Subcutaneous abdominal adipose tissue (tissue), 5 donors: ENCODE measurements around the gene BRICD5.
A peak's percentile ranks its signal among the peaks of the same experiment; 100 is the strongest.

Source experiments
- H3K27ac ChIP-seq: one replicate; pipeline ENCODE4 v1.7.0; 2013; ENCODE audit warnings: low read depth, mild to moderate bottlenecking, inconsistent platforms, low read length, moderate library complexity
- H3K27me3 ChIP-seq, 5 donors: one replicate each; pipeline ENCODE4 v1.7.0; 2013; ENCODE audit warnings: low read length in 5 of 5, inconsistent platforms in 1 of 5; ENCODE audit not compliant: control insufficient read depth in 5 of 5, insufficient read depth in 4 of 5
- H3K36me3 ChIP-seq, 5 donors: one replicate each; pipeline ENCODE4 v1.7.0; 2013; ENCODE audit warnings: low read length in 5 of 5; ENCODE audit not compliant: control insufficient read depth in 5 of 5, insufficient read depth in 5 of 5
- H3K4me1 ChIP-seq, 5 donors: one replicate each; pipeline ENCODE4 v1.7.0; 2013; ENCODE audit warnings: low read length in 5 of 5, mild to moderate bottlenecking in 3 of 5, moderate library complexity in 1 of 5; ENCODE audit not compliant: control insufficient read depth in 5 of 5, insufficient read depth in 5 of 5
- H3K4me3 ChIP-seq, 5 donors: one replicate each; pipeline ENCODE4 v1.7.0; 2013; ENCODE audit warnings: low read length in 5 of 5, low read depth in 1 of 5
- H3K9ac ChIP-seq, 5 donors: one replicate each; pipeline ENCODE4 v1.7.0; 2013; ENCODE audit warnings: low read length in 5 of 5, mild to moderate bottlenecking in 4 of 5, moderate library complexity in 3 of 5
- H3K9me3 ChIP-seq, 5 donors: one replicate each; pipeline ENCODE4 v1.7.0; 2013; ENCODE audit warnings: low read length in 5 of 5; ENCODE audit not compliant: control insufficient read depth in 5 of 5
- donor health status: healthy.
- donor health status: healthy.
- donor health status: healthy.
- donor health status: healthy.
- donor health status: healthy.

The BRICD5 gene

DNA sequence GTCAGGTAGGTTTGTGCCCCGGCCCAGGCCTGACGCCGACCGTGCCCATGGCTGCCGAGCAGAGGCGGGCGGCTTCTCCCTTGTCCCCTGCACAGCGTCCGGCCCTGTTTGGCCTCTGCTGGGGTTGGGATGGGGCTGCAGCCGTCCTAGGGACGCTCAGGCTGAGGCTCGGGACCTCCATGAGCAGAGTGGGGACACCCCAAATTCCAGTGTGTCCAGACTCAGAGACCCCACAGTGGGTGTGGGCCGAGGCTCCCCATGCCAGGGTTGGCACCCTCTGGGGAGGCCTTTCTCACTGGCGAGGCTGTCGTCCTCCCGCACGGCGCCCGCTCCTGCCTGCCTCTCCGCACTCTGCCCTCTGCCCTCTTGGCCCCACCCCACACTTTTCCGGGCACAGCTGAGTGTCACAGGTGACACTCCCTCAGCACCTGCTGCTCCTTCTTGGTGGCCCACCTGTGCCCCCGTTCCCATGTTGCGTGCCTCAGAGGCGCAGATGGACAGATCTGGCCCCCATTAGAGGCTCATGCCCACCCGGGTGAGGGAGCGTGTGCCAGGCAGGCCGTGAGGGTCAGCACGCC is 39.0 kb downstream of the BRICD5 start:
- Histone ChIP-seq H3K36me3 (peaks cover 0 to 85% (median 66%) of the 10 kb centered on the region in 5 donors), H3K9ac (no peak overlapping the region), H3K4me3 (no peak overlapping the region), H3K4me1 (peaks cover 0 to 20% (median 10%) of the 10 kb centered on the region in 5 donors), H3K27me3 (no peaks in the 10 kb centered on the region), H3K9me3 (no peaks in the 10 kb centered on the region), H3K27ac (no peak overlapping the region)

DNA sequence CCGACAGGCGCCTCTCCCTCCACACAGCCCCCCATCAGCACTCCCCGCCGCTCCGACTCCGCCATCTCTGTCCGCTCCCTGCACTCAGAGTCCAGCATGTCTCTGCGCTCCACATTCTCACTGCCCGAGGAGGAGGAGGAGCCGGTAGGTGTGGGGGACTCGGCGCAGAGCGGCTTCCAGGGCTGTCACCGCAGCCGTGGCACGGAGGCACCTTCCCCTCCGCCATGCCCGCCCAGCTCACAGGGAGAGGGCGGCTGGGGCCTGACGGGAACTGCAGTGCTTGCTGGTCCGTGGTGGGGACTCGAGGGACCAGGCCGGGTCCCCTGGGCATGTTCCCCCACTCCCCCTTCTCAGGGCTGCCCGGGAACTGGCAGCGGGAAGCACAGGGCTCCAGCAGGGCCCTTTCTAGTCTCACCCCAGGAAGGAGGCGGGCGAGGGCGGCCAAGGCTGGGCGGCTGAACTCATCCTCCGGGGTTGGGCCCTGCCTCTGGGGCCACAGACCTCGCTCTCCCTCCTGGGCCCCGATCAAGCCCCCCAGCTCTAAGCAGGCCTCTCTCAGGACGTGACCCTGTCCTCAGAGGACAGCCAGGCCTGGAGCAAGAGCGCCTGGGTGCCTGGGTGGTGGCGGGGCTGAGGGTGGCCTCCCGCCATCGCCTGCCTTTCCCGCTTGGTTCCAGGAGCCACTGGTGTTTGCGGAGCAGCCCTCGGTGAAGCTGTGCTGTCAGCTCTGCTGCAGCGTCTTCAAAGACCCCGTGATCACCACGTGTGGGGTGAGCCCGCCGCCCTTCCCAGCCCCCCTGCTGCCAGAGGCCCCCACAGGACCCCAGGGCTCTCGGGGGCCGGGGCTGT is 39.9 kb downstream of the BRICD5 start:
- Histone ChIP-seq H3K9ac (peak overlapping the region in 2 of 5 donors; percentile 20 to 72), H3K4me3 (peak overlapping the region in 3 of 5 donors; percentile 51 to 66 (median 59)), H3K4me1 (peaks cover 0 to 20% (median 10%) of the 10 kb centered on the region in 5 donors), H3K36me3 (peaks cover 0 to 85% (median 66%) of the 10 kb centered on the region in 5 donors), H3K27ac (peak overlapping the region; percentile 78), H3K9me3 (no peaks in the 10 kb centered on the region), H3K27me3 (no peaks in the 10 kb centered on the region)

DNA sequence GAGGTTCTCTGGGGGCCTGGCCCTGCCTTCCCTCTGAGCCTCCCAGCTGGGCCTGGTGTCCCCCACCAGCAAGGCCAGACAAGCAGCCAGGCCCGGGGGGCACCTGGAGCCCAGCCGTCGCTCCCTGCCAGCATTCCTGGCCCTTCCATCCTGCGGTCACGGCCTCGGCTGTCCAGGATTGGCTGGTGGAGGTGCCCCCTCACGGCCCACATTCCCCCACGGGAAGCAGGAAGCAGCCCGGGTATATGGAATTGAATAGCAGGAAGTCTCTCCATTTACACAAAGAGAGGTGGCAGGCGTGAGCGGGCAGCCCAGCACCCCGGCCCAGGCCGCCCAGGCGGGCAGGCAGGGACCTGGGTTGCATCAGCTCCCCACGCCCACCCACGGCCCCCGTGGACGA is 40.6 kb downstream of the BRICD5 start:
- no peaks in the 10 kb centered on the region for H3K27me3 ChIP-seq
- H3K4me1 ChIP-seq, result peaks cover 0 to 20% (median 10%) of the 10 kb centered on the region in 5 donors
- H3K9me3 ChIP-seq, result no peaks in the 10 kb centered on the region
- H3K36me3 ChIP-seq, result peaks cover 0 to 83% (median 63%) of the 10 kb centered on the region in 5 donors
- peak overlapping the region in 3 of 5 donors; percentile 51 to 66 (median 59) for H3K4me3 ChIP-seq
- H3K9ac ChIP-seq, result peak overlapping the region in 3 of 5 donors; percentile 8 to 72 (median 20)
- peak overlapping the region; percentile 78 for H3K27ac ChIP-seq

DNA sequence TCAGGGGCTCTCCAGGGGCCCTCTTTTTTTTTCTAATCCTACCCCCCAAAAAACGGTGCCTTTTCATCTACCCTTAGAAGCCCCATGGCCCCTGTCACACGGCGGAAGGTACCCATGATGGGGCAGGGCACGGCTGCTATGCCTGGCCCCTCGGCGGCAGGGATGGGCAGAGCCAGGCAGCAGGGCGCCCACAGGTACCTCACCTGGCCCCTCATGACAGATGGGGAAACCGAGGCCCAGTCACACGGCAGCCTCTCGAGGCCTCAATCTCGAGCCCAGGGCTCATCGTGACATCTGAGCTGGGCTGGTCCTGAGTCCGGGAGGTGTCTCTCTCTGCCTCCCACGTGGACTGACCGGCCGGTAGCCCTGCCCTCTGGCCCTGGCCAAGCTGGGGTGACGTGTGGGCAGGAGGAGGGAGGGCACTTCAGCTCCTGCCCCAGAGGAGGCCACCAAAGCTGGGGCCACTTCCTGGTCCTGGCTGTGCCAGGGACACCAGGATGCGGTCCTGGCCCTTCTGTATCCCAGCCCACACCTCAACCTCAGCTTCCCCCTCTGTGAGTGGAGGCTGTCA is 43.5 kb downstream of the BRICD5 start:
- Histone ChIP-seq H3K4me1 (peaks cover 0 to 20% (median 10%) of the 10 kb centered on the region in 5 donors), H3K4me3 (no peak overlapping the region), H3K27ac (no peak overlapping the region), H3K27me3 (no peaks in the 10 kb centered on the region), H3K9me3 (no peaks in the 10 kb centered on the region), H3K36me3 (peaks cover 0 to 56% (median 42%) of the 10 kb centered on the region in 5 donors), H3K9ac (no peak overlapping the region)

DNA sequence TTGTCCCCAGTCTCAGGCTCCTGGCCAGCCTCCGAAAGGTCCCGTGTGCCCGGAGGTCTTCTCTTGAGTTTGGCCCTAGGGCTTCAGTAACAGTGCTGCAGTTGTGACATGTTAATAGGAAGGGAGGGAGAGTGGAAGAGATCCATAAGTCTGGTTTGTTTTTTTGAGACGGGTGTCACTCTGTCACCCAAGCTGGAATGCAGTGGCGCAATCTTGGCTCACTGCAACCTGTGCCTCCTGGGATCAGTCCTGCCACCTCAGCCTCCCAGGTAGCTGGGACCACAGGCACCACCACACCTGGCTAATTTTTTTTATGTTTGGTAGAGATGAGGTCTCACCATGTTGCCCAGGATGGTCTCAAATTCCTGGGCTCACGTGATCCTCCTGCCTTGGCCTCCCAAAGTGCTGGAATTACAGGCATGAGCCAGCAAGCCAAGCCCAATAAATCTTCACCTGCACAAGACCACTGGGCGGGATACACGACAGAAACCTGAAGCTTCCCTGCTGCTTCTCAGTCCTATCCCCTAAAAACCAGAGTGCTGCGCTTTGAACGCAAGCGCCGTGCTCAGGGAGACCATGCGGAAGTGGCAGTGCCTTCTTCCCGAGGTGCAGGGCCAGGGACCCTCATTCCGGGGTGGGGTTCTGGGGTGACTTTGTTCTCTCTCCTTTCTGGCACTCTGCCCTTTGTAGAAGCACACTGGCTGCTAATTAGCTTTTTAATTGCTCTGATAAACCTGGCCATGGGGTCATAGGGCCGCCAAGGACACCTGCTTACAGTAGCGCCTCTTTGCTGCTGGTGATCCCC is 44.2 kb downstream of the BRICD5 start:
- Histone ChIP-seq H3K36me3 (peaks cover 0 to 49% (median 35%) of the 10 kb centered on the region in 5 donors), H3K27ac (no peak overlapping the region), H3K27me3 (no peaks in the 10 kb centered on the region), H3K4me3 (no peak overlapping the region), H3K9ac (no peak overlapping the region), H3K4me1 (peaks cover 0 to 20% (median 16%) of the 10 kb centered on the region in 5 donors), H3K9me3 (no peaks in the 10 kb centered on the region)

DNA sequence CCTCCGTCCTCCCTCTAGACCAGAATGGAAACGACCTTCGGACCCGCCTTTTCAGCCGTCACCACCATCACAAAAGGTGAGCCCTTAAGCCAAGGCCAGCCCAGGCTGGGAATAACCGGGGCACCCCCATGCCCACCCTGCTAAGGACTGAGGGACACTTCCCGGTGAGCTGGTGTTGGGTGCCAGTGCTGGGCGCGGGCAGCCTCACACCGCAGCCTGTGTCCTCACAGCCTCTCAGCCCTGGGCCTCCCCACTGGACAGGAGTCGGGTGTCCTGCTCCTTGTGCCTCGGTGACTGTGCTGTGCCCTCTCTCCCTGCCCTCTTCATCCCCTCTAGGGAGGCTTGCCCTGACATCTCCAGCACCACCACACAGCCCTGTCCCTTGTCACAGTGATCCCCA is 44.8 kb downstream of the BRICD5 start:
- H3K27ac ChIP-seq, result no peak overlapping the region
- H3K27me3 ChIP-seq, result no peaks in the 10 kb centered on the region
- no peak overlapping the region for H3K4me3 ChIP-seq
- peaks cover 0 to 20% (median 17%) of the 10 kb centered on the region in 5 donors for H3K4me1 ChIP-seq
- H3K9ac ChIP-seq, result no peak overlapping the region
- no peaks in the 10 kb centered on the region for H3K9me3 ChIP-seq
- peaks cover 0 to 43% (median 30%) of the 10 kb centered on the region in 5 donors for H3K36me3 ChIP-seq

DNA sequence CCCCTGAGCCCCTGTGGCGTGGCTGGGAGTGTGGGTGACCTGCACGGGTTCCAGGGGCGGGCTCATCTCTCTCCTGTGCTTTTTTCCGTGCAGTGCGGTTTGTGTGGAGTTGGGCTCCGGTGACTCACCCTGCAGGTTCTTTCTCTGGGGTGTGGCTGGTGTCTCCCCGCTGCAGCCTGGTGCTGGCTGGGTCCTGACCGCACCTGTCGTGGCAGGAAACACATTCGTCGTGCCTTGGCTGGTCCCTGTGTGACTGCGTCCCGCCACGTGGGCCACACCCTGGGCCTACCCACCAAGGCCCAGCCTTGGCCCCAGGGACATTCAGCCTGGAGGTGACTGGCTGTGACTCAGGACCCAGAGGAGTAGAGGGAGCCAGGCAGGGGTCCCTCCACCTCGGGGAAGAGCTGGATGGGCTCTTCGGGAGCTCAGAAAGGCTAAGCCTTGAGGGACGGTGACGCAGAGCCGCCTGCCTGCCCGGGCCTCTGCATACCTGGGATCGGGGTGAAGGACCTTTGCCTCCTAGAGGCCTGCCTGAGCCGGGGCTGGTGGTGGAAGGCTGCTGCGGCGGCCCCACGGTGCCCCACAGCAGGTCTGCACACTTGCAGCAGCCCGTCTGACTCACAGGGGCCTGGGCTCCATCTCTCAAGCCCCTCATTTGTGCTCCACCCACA is 47.3 kb downstream of the BRICD5 start:
- H3K4me3 ChIP-seq, result no peak overlapping the region
- H3K9ac ChIP-seq, result no peak overlapping the region
- H3K27me3 ChIP-seq, result no peaks in the 10 kb centered on the region
- peaks cover 0 to 30% (median 25%) of the 10 kb centered on the region in 5 donors for H3K36me3 ChIP-seq
- no peaks in the 10 kb centered on the region for H3K9me3 ChIP-seq
- no peak overlapping the region for H3K27ac ChIP-seq
- peaks cover 0 to 34% (median 29%) of the 10 kb centered on the region in 5 donors for H3K4me1 ChIP-seq

DNA sequence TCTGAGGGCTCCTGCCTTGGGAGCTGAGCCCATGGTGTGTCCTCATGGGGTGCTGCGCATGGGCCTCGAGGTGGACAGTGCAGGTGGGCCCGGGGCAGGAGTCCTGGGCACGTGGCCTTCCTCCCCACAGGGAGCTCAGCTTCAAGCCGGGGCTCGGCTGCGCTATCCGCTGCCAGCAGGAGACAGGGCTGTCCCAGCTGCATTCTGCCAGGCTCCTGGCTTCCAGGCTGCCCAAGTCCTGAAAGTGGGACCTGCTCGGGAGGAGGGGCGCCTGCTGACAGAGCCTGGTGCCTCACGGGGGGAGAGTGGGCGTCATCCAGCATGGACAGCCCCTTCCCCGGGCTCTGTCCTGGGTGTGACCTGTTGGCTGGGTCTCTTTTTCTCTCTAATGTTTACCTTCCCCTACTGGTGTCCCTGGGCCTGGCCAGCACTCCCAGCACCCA is 48.0 kb downstream of the BRICD5 start:
- no peak overlapping the region for H3K27ac ChIP-seq
- H3K4me1 ChIP-seq, result peaks cover 0 to 41% (median 36%) of the 10 kb centered on the region in 5 donors
- H3K4me3 ChIP-seq, result no peak overlapping the region
- H3K9me3 ChIP-seq, result no peaks in the 10 kb centered on the region
- H3K9ac ChIP-seq, result no peak overlapping the region
- no peaks in the 10 kb centered on the region for H3K27me3 ChIP-seq
- H3K36me3 ChIP-seq, result peaks cover 0 to 23% (median 19%) of the 10 kb centered on the region in 5 donors

DNA sequence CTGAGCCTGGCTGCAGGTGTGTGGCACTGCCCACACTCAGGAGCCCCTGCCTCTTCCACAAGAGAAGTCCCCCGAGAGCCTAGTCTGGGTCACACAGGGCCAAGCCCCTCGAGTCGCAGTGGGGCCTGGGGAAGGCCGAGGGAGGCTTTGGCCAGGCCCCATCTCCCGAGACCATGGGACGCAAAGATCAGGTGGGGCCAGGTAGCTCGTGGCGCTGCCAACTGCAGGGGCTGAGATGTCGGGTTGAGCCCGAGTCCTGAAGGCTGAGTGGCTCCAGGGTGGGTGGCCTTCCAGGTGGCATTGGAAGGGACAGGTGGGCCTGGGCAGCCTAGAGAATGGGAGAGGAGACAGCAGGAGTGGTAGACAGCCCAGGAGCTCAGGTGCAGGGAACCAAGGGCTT is 48.8 kb downstream of the BRICD5 start:
- Histone ChIP-seq H3K4me1 (peaks cover 3 to 49% (median 43%) of the 10 kb centered on the region in 5 donors), H3K4me3 (no peak overlapping the region), H3K9me3 (no peaks in the 10 kb centered on the region), H3K27me3 (no peaks in the 10 kb centered on the region), H3K36me3 (peaks cover 0 to 16% (median 12%) of the 10 kb centered on the region in 5 donors), H3K9ac (no peak overlapping the region), H3K27ac (no peak overlapping the region)
